ENCODE measurements around the gene CTIF. TPM values are rescaled to one million over a fixed set of nuclear protein-coding genes. Genes with fewer than 3 reads are reported as not detected.

Gene CTIF
- polyA plus RNA-seq, 1 of the 3 experiments (the other 2 are of a cell fraction) = 47.2 TPM

DNA sequence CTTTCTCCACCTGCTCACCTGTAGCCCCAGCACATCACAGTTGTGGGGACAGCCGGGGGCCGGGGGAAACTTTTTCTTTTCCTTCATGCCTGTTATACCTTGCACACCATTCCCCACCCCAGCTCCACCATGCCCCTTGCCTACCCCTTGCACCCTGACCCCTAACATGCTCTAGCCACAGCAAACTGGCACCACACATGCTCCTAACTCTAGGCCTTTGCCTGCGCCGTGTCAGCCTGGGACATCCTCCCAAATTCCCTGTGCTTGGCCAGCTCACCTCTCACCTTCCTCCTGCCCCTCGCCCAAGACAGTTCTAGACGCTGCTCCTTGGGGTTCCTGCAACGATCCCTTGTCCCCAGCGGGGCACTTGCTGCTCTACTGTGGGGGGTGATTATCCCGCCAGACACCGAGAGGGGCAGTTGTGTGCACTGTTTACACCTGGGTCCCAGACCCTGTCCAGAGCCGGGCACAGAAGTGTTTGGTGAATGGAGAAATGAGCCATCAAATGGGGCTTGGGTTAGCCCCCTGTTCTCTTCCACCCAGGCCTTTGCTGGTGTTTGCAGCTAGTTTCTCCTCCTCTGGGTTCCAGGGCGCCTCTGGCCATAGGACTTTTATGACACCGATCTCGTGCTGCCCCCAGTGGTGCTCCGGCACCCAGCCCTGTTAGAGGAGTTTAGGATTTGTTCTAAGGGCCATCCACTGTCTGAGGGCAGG lies 129.8 kb downstream of the CTIF start:
- Histone ChIP-seq H3K4me2 (no peak overlapping the region), H3K9me3 (no peaks in the 10 kb centered on the region), H3K4me3 (ENCODE audit: low read depth in 2 of 2, low read length in 1 of 2) (no peak overlapping the region), H3K4me1 (ENCODE audit: control insufficient read depth in 1 of 2, insufficient read depth in 2 of 2, low read depth in 1 of 2, low read length in 1 of 2) (peaks cover 0 to 9% of the 10 kb centered on the region in 2 experiments; a peak in 1 of 4 replicates), H4K20me1 (ENCODE audit: insufficient read depth) (no peaks in the 10 kb centered on the region; the same call in 1 of the 2 replicates), H2AFZ (ENCODE audit: low read depth) (no peak overlapping the region), H3K27me3 (ENCODE audit: insufficient read depth) (no peaks in the 10 kb centered on the region), H3K9ac (no peak overlapping the region), H3K9me2 (no peaks in the 10 kb centered on the region), H3F3A (replicated peaks; ENCODE audit: insufficient read depth) (no peaks in the 10 kb centered on the region), H3K79me2 (ENCODE audit: insufficient read depth) (peaks cover 18% of the 10 kb centered on the region; the same call in 1 of the 2 replicates), H3K27ac (ENCODE audit: low read depth in 2 of 2, low read length in 1 of 2) (no peak overlapping the region), H3K36me3 (replicated peaks in 1 of 2; ENCODE audit: control insufficient read depth in 1 of 2, insufficient read depth in 2 of 2, low read length in 1 of 2) (peaks cover 35 to 59% of the 10 kb centered on the region in 2 experiments)
- WGBS (ENCODE audit: low lambda C conversion rate) = 95% methylated on average over 13 of the region's 15 CpGs
- no peak for DNase-seq
- TF ChIP-seq SIN3A (IDR thresholded peaks at IDR 0.05; ENCODE audit: borderline replicate concordance, low read depth, low read length) = no peak
- POLR2A ChIA-PET = no interaction called here
- CTCF ChIA-PET = interaction anchor here (0.6 to 12.2 kb wide), 12 partner anchors 10 to 1413 kb away, joined by 3 to 174 read pairs (median 3); no protein-coding TSS in a partner anchor

DNA sequence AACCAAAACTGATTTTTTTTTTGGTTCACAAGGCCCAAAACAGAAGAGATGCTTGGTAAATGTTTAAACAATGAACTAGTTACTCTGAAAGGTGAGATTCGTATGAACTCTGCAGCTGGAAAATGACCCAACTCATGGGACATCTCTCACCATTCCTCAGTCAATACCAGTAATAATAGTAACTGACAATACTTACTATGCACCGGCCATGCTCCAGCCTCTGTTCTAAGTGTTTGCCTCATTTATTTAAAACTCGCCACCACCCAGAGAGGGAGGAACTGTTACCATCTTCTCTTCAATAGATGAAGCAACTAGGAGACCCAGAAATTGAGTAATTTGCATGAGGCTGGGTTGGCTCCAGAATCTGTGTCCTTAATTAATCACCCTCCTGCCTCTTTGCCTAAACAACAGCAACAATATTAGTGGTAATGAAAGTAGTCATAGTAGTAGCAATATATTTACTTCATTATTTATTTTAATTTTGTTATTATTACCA lies 130.4 kb downstream of the CTIF start:
- Histone ChIP-seq H2AFZ (ENCODE audit: low read depth) (no peak overlapping the region), H4K20me1 (ENCODE audit: insufficient read depth) (no peaks in the 10 kb centered on the region; the same call in 1 of the 2 replicates), H3K4me1 (ENCODE audit: control insufficient read depth in 1 of 2, insufficient read depth in 2 of 2, low read depth in 1 of 2, low read length in 1 of 2) (peaks cover 0 to 9% of the 10 kb centered on the region in 2 experiments; a peak in 1 of 4 replicates), H3K9ac (no peak overlapping the region), H3F3A (replicated peaks; ENCODE audit: insufficient read depth) (no peaks in the 10 kb centered on the region), H3K36me3 (replicated peaks in 1 of 2; ENCODE audit: control insufficient read depth in 1 of 2, insufficient read depth in 2 of 2, low read length in 1 of 2) (peaks cover 35 to 59% of the 10 kb centered on the region in 2 experiments), H3K4me3 (ENCODE audit: low read depth in 2 of 2, low read length in 1 of 2) (no peak overlapping the region), H3K79me2 (ENCODE audit: insufficient read depth) (peaks cover 13% of the 10 kb centered on the region; the same call in 1 of the 2 replicates), H3K9me2 (no peaks in the 10 kb centered on the region), H3K27me3 (ENCODE audit: insufficient read depth) (no peaks in the 10 kb centered on the region), H3K4me2 (no peak overlapping the region), H3K9me3 (no peaks in the 10 kb centered on the region), H3K27ac (ENCODE audit: low read depth in 2 of 2, low read length in 1 of 2) (no peak overlapping the region)
- ChIA-PET CTCF (interaction anchor here (1.0 to 12.2 kb wide), 5 partner anchors 127 to 569 kb away, joined by 3 to 174 read pairs (median 5); no protein-coding TSS in a partner anchor), POLR2A (no interaction called here)
- no peak for DNase-seq
- 95% methylated on average over 3 of the region's 3 CpGs for WGBS (ENCODE audit: low lambda C conversion rate)
- TF ChIP-seq FOXM1 (IDR thresholded peaks at IDR 0.05; ENCODE audit: low read depth) = no peak
- TF ChIP-seq RAD21 (IDR thresholded peaks at IDR 0.05; ENCODE audit: low read length) = no peak
- TF ChIP-seq EP300 (IDR thresholded peaks at IDR 0.05; ENCODE audit: borderline replicate concordance in 1 of 2, low read depth in 1 of 2, low read length in 1 of 2) = no peak
- TF ChIP-seq SMC3 (IDR thresholded peaks at IDR 0.05; ENCODE audit: low read depth, low read length) = no peak
- no peak for TF ChIP-seq RCOR1 (IDR thresholded peaks at IDR 0.05; ENCODE audit: low read length)
- TF ChIP-seq POLR2AphosphoS5 (IDR thresholded peaks at IDR 0.05; ENCODE audit: low read depth, low read length) = no peak
- TF ChIP-seq, protein P1, sequence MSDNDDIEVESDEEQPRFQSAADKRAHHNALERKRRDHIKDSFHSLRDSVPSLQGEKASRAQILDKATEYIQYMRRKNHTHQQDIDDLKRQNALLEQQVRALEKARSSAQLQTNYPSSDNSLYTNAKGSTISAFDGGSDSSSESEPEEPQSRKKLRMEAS (IDR thresholded peaks at IDR 0.05; ENCODE audit: low read depth) = no peak
- no peak for TF ChIP-seq FOSL2 (IDR thresholded peaks at IDR 0.05; ENCODE audit: borderline replicate concordance, low read depth)

Data from SK-N-SH (cell line).